GM21390 (cell line): ENCODE results near the gene GALNT1.

Source experiments
- ATAC-seq: cut with Tn5 transposase; IDR thresholded peaks from one replicate; pipeline ENCODE4 v1.9.1; 2021; ENCODE audit not compliant: unreplicated experiment

The GALNT1 gene

GRCh38 chr18:35662293-35663062 is 80.9 kb downstream of the GALNT1 start:
- ATAC-seq, result peak; percentile 77

DNA sequence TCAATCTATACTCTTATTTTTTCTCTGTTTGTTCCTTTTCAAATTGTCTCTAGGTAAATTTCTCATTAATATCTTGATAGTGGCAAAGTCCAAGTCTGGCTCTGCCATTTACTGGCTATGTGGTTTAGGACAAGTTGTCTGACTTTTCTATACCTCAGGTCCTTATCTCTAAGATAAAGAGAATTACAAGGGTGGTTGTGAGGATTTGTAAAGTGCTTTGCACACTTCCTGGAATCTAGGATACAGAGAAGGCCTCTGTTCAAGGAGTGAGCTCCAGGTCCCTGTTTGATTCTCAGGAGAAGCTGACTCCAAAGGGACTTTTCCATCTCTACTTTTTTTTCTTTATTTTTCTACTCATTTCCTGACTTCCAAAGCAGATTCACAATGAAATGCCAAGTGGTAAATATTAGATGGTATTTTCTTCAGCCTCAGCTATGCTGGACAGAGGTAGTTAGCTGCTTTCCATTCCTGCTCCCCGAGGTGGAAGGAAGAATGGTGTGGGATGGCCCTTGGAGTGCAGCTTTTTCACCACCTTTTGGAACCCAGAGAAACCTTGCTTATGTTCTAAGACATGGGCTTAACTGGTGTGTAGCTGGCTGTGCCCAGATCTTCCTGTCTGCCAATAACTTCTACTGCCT is 90.5 kb downstream of the GALNT1 start:
- ATAC-seq, result no peak

GRCh38 chr18:35672897-35673296 is 91.4 kb downstream of the GALNT1 start:
- no peak for ATAC-seq

DNA sequence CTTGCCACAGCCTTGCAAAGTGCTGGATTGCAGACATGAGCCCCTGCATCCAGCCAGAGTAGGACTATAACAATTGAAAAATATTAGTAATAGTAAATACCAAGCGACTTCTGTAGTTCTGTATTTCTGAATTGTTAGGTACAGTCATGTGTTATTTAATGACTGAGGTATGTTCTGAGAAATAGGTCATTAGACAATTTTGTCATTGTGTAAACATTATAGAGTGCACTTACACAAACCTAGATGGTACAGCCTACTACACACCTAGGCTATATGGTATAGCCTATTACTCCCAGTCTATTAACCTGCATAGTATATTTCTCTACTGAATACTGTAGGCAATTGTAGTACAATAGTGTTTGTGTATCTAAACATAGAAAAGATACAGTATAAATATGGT is 92.1 kb downstream of the GALNT1 start:
- no peak for ATAC-seq

GRCh38 chr18:35680139-35680551 is 98.6 kb downstream of the GALNT1 start:
- no peak for ATAC-seq

GRCh38 chr18:35682281-35682867 is 100.8 kb downstream of the GALNT1 start:
- no peak for ATAC-seq

- no peak for ATAC-seq
Observed at GRCh38 chr18:35683021-35683420, 101.5 kb downstream of the GALNT1 start.

DNA sequence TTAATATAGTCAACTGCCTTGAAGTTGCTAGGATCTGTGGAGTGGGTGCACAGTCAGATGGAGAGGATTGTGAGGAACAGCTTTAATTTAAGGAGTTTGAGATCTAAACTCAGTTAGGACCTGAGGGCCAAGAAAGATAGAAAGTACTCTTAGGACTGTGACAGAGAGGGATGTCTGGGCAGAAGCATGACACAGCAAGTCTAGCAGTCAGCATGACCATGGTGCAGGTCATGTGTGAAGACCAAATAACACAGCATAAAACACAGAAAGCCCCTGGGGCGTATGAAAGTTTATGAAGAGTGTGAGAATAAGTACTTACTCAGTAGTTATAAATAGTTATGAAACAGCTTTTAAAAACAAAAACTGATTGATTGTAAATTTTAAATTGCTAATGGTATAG is 107.2 kb downstream of the GALNT1 start:
- ATAC-seq, result peak; percentile 89

GRCh38 chr18:35689728-35690127 is 108.2 kb downstream of the GALNT1 start:
- no peak for ATAC-seq

GRCh38 chr18:35691625-35692024 is 110.1 kb downstream of the GALNT1 start:
- ATAC-seq, result no peak

- ATAC-seq, result no peak
Observed at GRCh38 chr18:35692866-35693265, 111.3 kb downstream of the GALNT1 start.

DNA sequence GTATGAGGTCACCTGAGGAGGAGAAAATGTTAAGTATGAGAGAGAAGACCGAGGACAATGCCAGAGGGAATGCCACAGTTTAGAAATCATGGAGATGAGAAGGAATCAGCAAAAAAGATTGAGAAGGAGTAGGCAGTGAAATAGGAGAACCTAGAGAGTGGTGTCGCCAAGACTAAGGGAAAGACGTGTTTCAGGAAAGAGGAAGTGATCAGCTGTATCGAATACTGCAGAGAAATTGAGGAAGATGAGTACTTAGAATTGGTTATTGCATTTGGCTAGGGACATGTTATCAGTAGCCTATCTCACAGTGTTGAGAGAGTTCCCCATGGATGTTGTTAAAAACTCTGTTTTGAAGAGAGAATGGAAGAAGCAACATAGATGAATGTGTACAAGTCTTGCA is 112.3 kb downstream of the GALNT1 start:
- ATAC-seq, result no peak

GRCh38 chr18:35694808-35695207 is 113.3 kb downstream of the GALNT1 start:
- ATAC-seq, result peak; percentile 79

DNA sequence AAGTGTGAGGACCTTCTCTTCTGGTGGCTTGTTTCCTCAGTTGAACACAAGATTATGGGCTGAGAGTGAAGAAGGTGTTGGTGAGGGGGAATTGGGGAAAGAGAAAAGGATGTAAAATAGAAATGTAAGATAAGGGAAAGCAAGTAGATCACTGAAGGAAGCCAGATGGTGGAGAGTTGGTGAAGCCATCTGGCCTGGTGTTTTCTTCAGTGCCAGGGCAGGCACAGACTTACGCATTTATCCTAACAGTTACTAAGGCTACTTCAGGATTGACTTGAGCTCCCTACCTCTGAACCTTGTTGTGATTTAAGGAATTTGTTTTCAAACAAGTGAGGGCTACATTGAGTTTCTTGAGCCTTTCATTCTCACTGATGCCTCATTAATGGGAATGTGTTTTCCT is 113.8 kb downstream of the GALNT1 start:
- ATAC-seq, result no peak

GRCh38 chr18:35695803-35696202 is 114.3 kb downstream of the GALNT1 start:
- ATAC-seq, result no peak

GRCh38 chr18:35696307-35696706 is 114.8 kb downstream of the GALNT1 start:
- no peak for ATAC-seq

DNA sequence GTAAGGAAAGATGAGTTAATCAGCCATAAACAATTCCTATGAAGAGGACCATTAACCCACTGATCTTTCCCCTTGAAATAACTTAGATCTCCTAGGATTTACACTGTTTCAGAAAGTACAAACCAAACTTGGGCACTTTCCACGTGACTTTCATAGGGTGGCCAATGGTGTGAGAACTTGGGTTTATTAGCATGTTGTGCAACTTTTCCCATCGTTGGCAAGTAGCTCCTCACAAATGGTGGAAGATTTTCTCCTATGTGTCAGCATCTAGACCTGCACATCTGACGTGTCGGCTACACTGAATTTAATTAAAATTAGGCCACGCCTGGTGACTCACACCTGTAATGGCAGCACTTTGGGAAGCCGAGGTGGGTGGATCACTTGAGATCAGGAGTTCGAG is 116.3 kb downstream of the GALNT1 start:
- no peak for ATAC-seq

GRCh38 chr18:35703043-35703688 is 121.6 kb downstream of the GALNT1 start:
- no peak for ATAC-seq

DNA sequence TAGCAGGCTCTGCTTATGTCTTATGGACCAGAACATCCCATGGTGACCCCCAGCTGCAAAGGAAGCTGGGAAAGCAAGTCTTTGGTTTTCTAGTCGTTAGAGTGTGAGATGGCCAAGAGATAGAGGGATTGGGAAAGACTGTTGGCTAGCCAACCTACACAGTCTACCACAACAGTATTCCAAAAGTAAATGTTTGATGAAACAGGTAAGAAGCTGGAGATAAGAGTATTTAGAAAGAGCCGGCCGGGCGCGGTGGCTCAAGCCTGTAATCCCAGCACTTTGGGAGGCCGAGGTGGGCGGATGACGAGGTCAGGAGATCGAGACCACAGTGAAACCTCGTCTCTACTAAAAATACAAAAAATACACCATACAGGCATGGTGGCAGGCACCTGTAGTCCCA is 124.4 kb downstream of the GALNT1 start:
- ATAC-seq, result no peak

GRCh38 chr18:35707247-35707646 is 125.7 kb downstream of the GALNT1 start:
- no peak for ATAC-seq

DNA sequence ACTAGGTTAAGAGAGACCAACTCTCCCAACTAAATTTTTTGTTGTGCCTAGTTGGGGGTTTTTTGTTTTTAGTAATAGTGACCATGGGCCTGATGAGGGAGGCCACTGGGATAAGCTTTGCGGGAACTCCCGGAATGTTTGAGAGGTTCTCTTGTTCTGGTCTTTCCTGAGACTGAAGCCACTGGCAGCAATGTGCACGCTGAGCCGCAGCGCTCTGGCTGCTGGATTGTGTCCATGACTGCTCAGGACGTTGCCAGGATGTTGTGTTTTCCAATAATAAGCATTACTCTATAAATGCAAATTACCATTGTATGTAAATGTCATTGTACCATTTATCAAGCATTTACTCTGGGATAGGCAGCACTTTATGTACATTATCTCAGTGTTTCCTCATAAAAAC is 126.1 kb downstream of the GALNT1 start:
- no peak for ATAC-seq

GRCh38 chr18:35710581-35710980 is 129.0 kb downstream of the GALNT1 start:
- ATAC-seq, result no peak
